Measurements from ENCODE around the gene LRPAP1. TPM values are rescaled to one million over a fixed set of nuclear protein-coding genes. Genes with fewer than 3 reads are reported as not detected.

Gene LRPAP1
- total RNA-seq, 4 donors from 2014 or later = 112 to 153 (median 123) TPM

- TF ChIP-seq POLR2A (IDR thresholded peaks at IDR 0.05) (no peak), CTCF (IDR thresholded peaks at IDR 0.05) (no peak)
- WGBS, 2 donors = 91% methylated on average over 6 of the region's 6 CpGs
- intact Hi-C loops (cut with DNase I; ENCODE audit: low total_unique reads) = no loop called here
- DNase-seq (ENCODE audit: low spot score in 2 of 2) = no peak
- H3K4me3 ChIP-seq (ENCODE audit: low read depth, poor library complexity, severe bottlenecking) = no peak overlapping the region
Observed at GRCh38 chr4:3511187-3511586, 21.0 kb downstream of the LRPAP1 start.

- no peak overlapping the region for H3K4me3 ChIP-seq (ENCODE audit: low read depth, poor library complexity, severe bottlenecking)
- intact Hi-C loops (cut with DNase I; ENCODE audit: low total_unique reads) = no loop called here
- DNase-seq (ENCODE audit: low spot score in 2 of 2) = no peak
- WGBS, 2 donors = 92 to 96% methylated on average over 16 of the region's 16 CpGs
- TF ChIP-seq POLR2A (IDR thresholded peaks at IDR 0.05) (no peak), CTCF (IDR thresholded peaks at IDR 0.05) (no peak)
Observed at GRCh38 chr4:3510481-3510880, 21.7 kb downstream of the LRPAP1 start.

GRCh38 chr4:3508542-3508941 is 23.7 kb downstream of the LRPAP1 start:
- WGBS, 2 donors = 90 to 91% methylated on average over 10 of the region's 10 CpGs
- intact Hi-C loops (cut with DNase I; ENCODE audit: low total_unique reads) = no loop called here

GRCh38 chr4:3505231-3505630 is 27.0 kb downstream of the LRPAP1 start:
- DNase-seq (ENCODE audit: low spot score in 2 of 2) = no peak
- no peak overlapping the region for H3K4me3 ChIP-seq (ENCODE audit: low read depth, poor library complexity, severe bottlenecking)
- no peak for TF ChIP-seq CTCF (IDR thresholded peaks at IDR 0.05)
- no peak for TF ChIP-seq POLR2A (IDR thresholded peaks at IDR 0.05)
- WGBS, 2 donors = 93% methylated on average over 14 to 15 of the region's 16 CpGs
- intact Hi-C loops (cut with DNase I; ENCODE audit: low total_unique reads) = no loop called here

More at GRCh38 chr4:3508542-3508941, 23.7 kb downstream of the LRPAP1 start:
- no peak for TF ChIP-seq CTCF (IDR thresholded peaks at IDR 0.05)
- TF ChIP-seq POLR2A (IDR thresholded peaks at IDR 0.05) = no peak
- H3K4me3 ChIP-seq (ENCODE audit: low read depth, poor library complexity, severe bottlenecking) = no peak overlapping the region
- no peak for DNase-seq (ENCODE audit: low spot score in 2 of 2)

GRCh38 chr4:3502941-3503936 is 29.0 kb downstream of the LRPAP1 start:
- no peak for DNase-seq (ENCODE audit: low spot score in 2 of 2)
- 86 to 90% methylated on average over 35 to 39 of the region's 39 CpGs for WGBS, 2 donors
- H3K4me3 ChIP-seq (ENCODE audit: low read depth, poor library complexity, severe bottlenecking) = no peak overlapping the region

More at GRCh38 chr4:3502941-3503936, 29.0 kb downstream of the LRPAP1 start:
- intact Hi-C loops (cut with DNase I; ENCODE audit: low total_unique reads) = no loop called here
- no peak for TF ChIP-seq CTCF (IDR thresholded peaks at IDR 0.05)
- no peak for TF ChIP-seq POLR2A (IDR thresholded peaks at IDR 0.05)
